SK-N-SH treated with all-trans-retinoic acid at 6 μM for 48 hours (cell line): ENCODE data around the gene CMC2.
A peak's percentile ranks its signal among the peaks of the same experiment; 100 is the strongest.

Experiments used
- ATAC-seq: fragments of 200-7000 bp; cut with Tn5 transposase; 3 replicates; pipeline ENCODE4 v1.9.1; 2020; ENCODE audit warnings: mild to moderate bottlenecking, moderate library complexity
- ARNTL ChIP-seq: fragments of 450-650 bp; formaldehyde crosslinking; IDR thresholded peaks from 2 replicates; pipeline ENCODE4 v1.5.0; 2020; ENCODE audit warnings: low read depth, mild to moderate bottlenecking, moderate library complexity, borderline replicate concordance
- BACH2 ChIP-seq: fragments of 250-450 bp; sonication (Bioruptor Pico); IDR thresholded peaks from 2 replicates; pipeline ENCODE4 v1.9.0; 2021; ENCODE audit warnings: mild to moderate bottlenecking, borderline replicate concordance
- CREB5 ChIP-seq: fragments of 250-450 bp; sonication (Bioruptor Pico); IDR thresholded peaks from 2 replicates; pipeline ENCODE4 v1.5.1; 2020; ENCODE audit warnings: low read depth, mild to moderate bottlenecking, moderate library complexity
- CSDC2 ChIP-seq: fragments of 250-450 bp; sonication (Bioruptor Pico); IDR thresholded peaks from 2 replicates; pipeline ENCODE4 v1.5.0; 2020; ENCODE audit warnings: mild to moderate bottlenecking, moderate library complexity
- ESRRG ChIP-seq: fragments of 250-450 bp; sonication (Bioruptor Pico); IDR thresholded peaks from 2 replicates; pipeline ENCODE4 v1.6.1; 2021; ENCODE audit warnings: mild to moderate bottlenecking
- GLIS3 ChIP-seq: fragments of 250-450 bp; sonication (Bioruptor Pico); IDR thresholded peaks from 2 replicates; pipeline ENCODE4 v1.5.0; 2020; ENCODE audit warnings: mild to moderate bottlenecking, moderate library complexity
- ISL1 ChIP-seq: fragments of 250-450 bp; sonication (Bioruptor Pico); IDR thresholded peaks from 2 replicates; pipeline ENCODE4 v2.1.2; 2022; ENCODE audit warnings: mild to moderate bottlenecking, moderate library complexity
- PATZ1 ChIP-seq: fragments of 250-450 bp; sonication (Bioruptor Pico); IDR thresholded peaks from 2 replicates; pipeline ENCODE4 v1.8.0; 2020; ENCODE audit warnings: mild to moderate bottlenecking, moderate library complexity, borderline replicate concordance
- PPARA ChIP-seq: fragments of 250-450 bp; sonication (Bioruptor Pico); IDR thresholded peaks from 2 replicates; pipeline ENCODE4 v1.5.0; 2020; ENCODE audit warnings: mild to moderate bottlenecking, borderline replicate concordance
- RARB ChIP-seq: fragments of 250-450 bp; sonication (Bioruptor Pico); IDR thresholded peaks from 2 replicates; pipeline ENCODE4 v1.8.0; 2021; ENCODE audit warnings: mild to moderate bottlenecking, moderate library complexity
- SNAI2 ChIP-seq: fragments of 250-450 bp; sonication (Bioruptor Pico); IDR thresholded peaks from 2 replicates; pipeline ENCODE4 v1.5.0; 2020; ENCODE audit warnings: mild to moderate bottlenecking, moderate library complexity
- TCF4 ChIP-seq: fragments of 250-450 bp; sonication (Bioruptor Pico); IDR thresholded peaks from 2 replicates; pipeline ENCODE4 v1.8.0; 2021; ENCODE audit warnings: mild to moderate bottlenecking, moderate library complexity, borderline replicate concordance
- TOX ChIP-seq: fragments of 250-450 bp; sonication (Bioruptor Pico); IDR thresholded peaks from 2 replicates; pipeline ENCODE4 v1.8.0; 2021; ENCODE audit warnings: mild to moderate bottlenecking, moderate library complexity, borderline replicate concordance
- ZC3H10 ChIP-seq: fragments of 250-450 bp; sonication (Bioruptor Pico); IDR thresholded peaks from 2 replicates; pipeline ENCODE4 v1.5.1; 2021; ENCODE audit warnings: mild to moderate bottlenecking, moderate library complexity
- ZFP3 ChIP-seq: fragments of 250-450 bp; sonication (Bioruptor Pico); IDR thresholded peaks from 2 replicates; pipeline ENCODE4 v1.5.0; 2020; ENCODE audit warnings: mild to moderate bottlenecking, moderate library complexity
- ZFP30 ChIP-seq: fragments of 450-650 bp; formaldehyde crosslinking; IDR thresholded peaks from 2 replicates; pipeline ENCODE4 v1.5.0; 2022; ENCODE audit warnings: mild to moderate bottlenecking, moderate library complexity
- ZNF565 ChIP-seq: fragments of 450-650 bp; formaldehyde crosslinking; conservative IDR thresholded peaks from 2 replicates; pipeline ENCODE4 v1.5.0; 2020; ENCODE audit warnings: low read depth, mild to moderate bottlenecking, moderate library complexity
- ZNF70 ChIP-seq: fragments of 450-650 bp; formaldehyde crosslinking; IDR thresholded peaks from 2 replicates; pipeline ENCODE4 v1.5.0; 2020; ENCODE audit warnings: mild to moderate bottlenecking, moderate library complexity
- ZNF8 ChIP-seq: fragments of 450-650 bp; formaldehyde crosslinking; IDR thresholded peaks from 2 replicates; pipeline ENCODE4 v1.5.0; 2020; ENCODE audit warnings: mild to moderate bottlenecking, moderate library complexity
- TF ChIP-seq, protein P1 (sequence below): fragments of 250-450 bp; sonication (Bioruptor Pico); IDR thresholded peaks from 2 replicates; pipeline ENCODE4 v1.5.1; 2021; ENCODE audit warnings: mild to moderate bottlenecking, moderate library complexity
- TF ChIP-seq, protein P2 (sequence below): fragments of 250-450 bp; sonication (Bioruptor Pico); IDR thresholded peaks from 2 replicates; pipeline ENCODE4 v1.8.0; 2021; ENCODE audit warnings: low read depth, mild to moderate bottlenecking, moderate library complexity, borderline replicate concordance

CMC2 gene

GRCh38 chr16:81006813-81007695 is at the start of gene CMC2, which contains the start of gene CENPN:
CMC2 (minus strand) TSS chr16:81006885; CDS start chr16:80997394, 9,491 bp downstream.
CENPN (plus strand) TSS chr16:81007214; CDS start chr16:81011940, 4,726 bp downstream.
- peak; percentile 94 for ATAC-seq
- TF ChIP-seq BACH2 (CRISPR knock-in tag): no peak
- TF ChIP-seq ZFP3 (CRISPR knock-in tag): no peak; the same call in 1 of the 2 replicates
- TF ChIP-seq PATZ1 (CRISPR knock-in tag): no peak
- TF ChIP-seq TOX: no peak
- TF ChIP-seq GLIS3 (CRISPR knock-in tag): peak; percentile 23; the same call in 1 of the 2 replicates
- TF ChIP-seq CSDC2: no peak
- TF ChIP-seq ARNTL: no peak
- TF ChIP-seq ZNF565 (CRISPR knock-in tag): 0 out of 2 replicates have a peak, but pooled peaks have one; percentile 10
- no peak for TF ChIP-seq ZFP30 (CRISPR knock-in tag)
- TF ChIP-seq ZNF70: no peak
- no peak for TF ChIP-seq ZNF8 (CRISPR knock-in tag)
- TF ChIP-seq SNAI2 (CRISPR knock-in tag): no peak
- no peak for TF ChIP-seq ISL1 (CRISPR knock-in tag)
- TF ChIP-seq, protein P1, sequence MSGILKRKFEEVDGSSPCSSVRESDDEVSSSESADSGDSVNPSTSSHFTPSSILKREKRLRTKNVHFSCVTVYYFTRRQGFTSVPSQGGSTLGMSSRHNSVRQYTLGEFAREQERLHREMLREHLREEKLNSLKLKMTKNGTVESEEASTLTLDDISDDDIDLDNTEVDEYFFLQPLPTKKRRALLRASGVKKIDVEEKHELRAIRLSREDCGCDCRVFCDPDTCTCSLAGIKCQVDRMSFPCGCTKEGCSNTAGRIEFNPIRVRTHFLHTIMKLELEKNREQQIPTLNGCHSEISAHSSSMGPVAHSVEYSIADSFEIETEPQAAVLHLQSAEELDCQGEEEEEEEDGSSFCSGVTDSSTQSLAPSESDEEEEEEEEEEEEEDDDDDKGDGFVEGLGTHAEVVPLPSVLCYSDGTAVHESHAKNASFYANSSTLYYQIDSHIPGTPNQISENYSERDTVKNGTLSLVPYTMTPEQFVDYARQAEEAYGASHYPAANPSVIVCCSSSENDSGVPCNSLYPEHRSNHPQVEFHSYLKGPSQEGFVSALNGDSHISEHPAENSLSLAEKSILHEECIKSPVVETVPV (CRISPR knock-in tag): no peak
- TF ChIP-seq, all 23 proteins: peak for 2

- TF ChIP-seq CSDC2: no peak
- no peak for TF ChIP-seq ESRRG (CRISPR knock-in tag)
- TF ChIP-seq ZNF70: no peak
- no peak for TF ChIP-seq RARB
- TF ChIP-seq ZC3H10 (CRISPR knock-in tag): no peak
- TF ChIP-seq ARNTL: no peak
- no peak for TF ChIP-seq TOX
- TF ChIP-seq, protein P1 (CRISPR knock-in tag): no peak
- no peak for TF ChIP-seq PATZ1 (CRISPR knock-in tag)
- no peak for TF ChIP-seq ISL1 (CRISPR knock-in tag)
- ATAC-seq: no peak
Measured at GRCh38 chr16:81053761-81054160, 47.1 kb upstream of the CMC2 start.

- no peak for ATAC-seq
- no peak for TF ChIP-seq TOX
- no peak for TF ChIP-seq ESRRG (CRISPR knock-in tag)
- no peak for TF ChIP-seq TCF4
- TF ChIP-seq ZFP30 (CRISPR knock-in tag): no peak
- TF ChIP-seq GLIS3 (CRISPR knock-in tag): no peak
- no peak for TF ChIP-seq SNAI2 (CRISPR knock-in tag)
- TF ChIP-seq, protein P1 (CRISPR knock-in tag): no peak
- TF ChIP-seq ZNF565 (CRISPR knock-in tag): no peak
- TF ChIP-seq ZFP3 (CRISPR knock-in tag): no peak
- TF ChIP-seq PPARA (CRISPR knock-in tag): no peak
- no peak for TF ChIP-seq CREB5
- no peak for TF ChIP-seq ZNF8 (CRISPR knock-in tag)
- no peak for TF ChIP-seq ARNTL
- TF ChIP-seq ZNF70: no peak
- no peak for TF ChIP-seq CSDC2
- TF ChIP-seq, protein P2, sequence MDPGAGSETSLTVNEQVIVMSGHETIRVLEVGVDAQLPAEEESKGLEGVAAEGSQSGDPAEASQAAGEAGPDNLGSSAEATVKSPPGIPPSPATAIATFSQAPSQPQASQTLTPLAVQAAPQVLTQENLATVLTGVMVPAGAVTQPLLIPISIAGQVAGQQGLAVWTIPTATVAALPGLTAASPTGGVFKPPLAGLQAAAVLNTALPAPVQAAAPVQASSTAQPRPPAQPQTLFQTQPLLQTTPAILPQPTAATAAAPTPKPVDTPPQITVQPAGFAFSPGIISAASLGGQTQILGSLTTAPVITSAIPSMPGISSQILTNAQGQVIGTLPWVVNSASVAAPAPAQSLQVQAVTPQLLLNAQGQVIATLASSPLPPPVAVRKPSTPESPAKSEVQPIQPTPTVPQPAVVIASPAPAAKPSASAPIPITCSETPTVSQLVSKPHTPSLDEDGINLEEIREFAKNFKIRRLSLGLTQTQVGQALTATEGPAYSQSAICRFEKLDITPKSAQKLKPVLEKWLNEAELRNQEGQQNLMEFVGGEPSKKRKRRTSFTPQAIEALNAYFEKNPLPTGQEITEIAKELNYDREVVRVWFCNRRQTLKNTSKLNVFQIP (CRISPR knock-in tag): no peak
Measured at GRCh38 chr16:81042821-81043220, 36.1 kb upstream of the CMC2 start.
